CD14-positive monocyte (primary cell): ENCODE data around the gene PTPN2. TPM values are rescaled to one million over a fixed set of nuclear protein-coding genes. Genes with fewer than 3 reads are reported as not detected.
"Not testable (repeated sequence)": the region's sequence is repeated elsewhere in the genome, so short reads cannot be mapped to it uniquely, and the experiment has no call there.

Experiments
- DNase-seq, 3 donors: peaks; one replicate each; pipeline ENCODE4 v3.0.0-alpha.2; 2011 to 2022
- H2AFZ ChIP-seq: 2 replicates; pipeline ENCODE4 v1.6.0; 2012; ENCODE audit warnings: mild to moderate bottlenecking, low read depth, low read length, inconsistent platforms; ENCODE audit not compliant: insufficient read depth, poor library complexity, severe bottlenecking
- H3K27ac ChIP-seq, 2 donors: 1 replicate in 1 of 2; 2 replicates in 1 of 2; pipeline ENCODE4 v1.5.1; 2012 to 2013; ENCODE audit warnings: low read length in 2 of 2, control low read depth in 1 of 2, inconsistent platforms in 1 of 2, low read depth in 1 of 2, mild to moderate bottlenecking in 1 of 2
- H3K27me3 ChIP-seq, 2 donors: one replicate each; pipeline versions ENCODE4 v1.6.0 to v1.6.1; 2011 to 2013; ENCODE audit warnings: low read length in 2 of 2; ENCODE audit not compliant: control insufficient read depth in 2 of 2, insufficient read depth in 2 of 2
- H3K36me3 ChIP-seq, 2 donors: replicated peaks in 1 of 2; 1 replicate in 1 of 2; 2 replicates in 1 of 2; pipeline versions ENCODE4 v1.5.1 to v1.6.1; 2012 to 2013; ENCODE audit warnings: low read length in 2 of 2, control low read depth in 1 of 2, inconsistent platforms in 1 of 2, mild to moderate bottlenecking in 1 of 2; ENCODE audit not compliant: insufficient read depth in 2 of 2, control insufficient read depth in 1 of 2
- H3K4me1 ChIP-seq, 2 donors: 1 replicate in 1 of 2; 2 replicates in 1 of 2; pipeline versions ENCODE4 v1.5.1 to v1.6.1; 2012 to 2013; ENCODE audit warnings: low read length in 2 of 2, control low read depth in 1 of 2, inconsistent platforms in 1 of 2, mild to moderate bottlenecking in 1 of 2, moderate library complexity in 1 of 2; ENCODE audit not compliant: insufficient read depth in 2 of 2, control insufficient read depth in 1 of 2
- H3K4me2 ChIP-seq: replicated peaks from 2 replicates; pipeline ENCODE3; 2012; ENCODE audit warnings: low read length, moderate library complexity, mild to moderate bottlenecking; ENCODE audit not compliant: poor library complexity, severe bottlenecking; ENCODE audit errors: extremely low read depth
- H3K4me3 ChIP-seq, 3 experiments: fragments of 200-600 bp in 1 of 3; sonication (generic) in 1 of 3; replicated peaks in 1 of 3; 1 replicate in 2 of 3; 2 replicates in 1 of 3; pipeline ENCODE4 v1.5.1; 2011 to 2013; ENCODE audit warnings: low read length in 3 of 3, mild to moderate bottlenecking in 3 of 3, control low read depth in 2 of 3, low read depth in 2 of 3, inconsistent platforms in 1 of 3, moderate library complexity in 1 of 3
- H3K79me2 ChIP-seq: 2 replicates; pipeline ENCODE4 v1.6.0; 2012; ENCODE audit warnings: mild to moderate bottlenecking, control low read depth, inconsistent platforms, low read length, moderate library complexity; ENCODE audit not compliant: insufficient read depth
- H3K9ac ChIP-seq: 2 replicates; pipeline ENCODE4 v1.6.0; 2017; ENCODE audit warnings: low read length, mild to moderate bottlenecking; ENCODE audit not compliant: insufficient read depth, poor library complexity, severe bottlenecking
- H3K9me3 ChIP-seq, 2 donors: replicated peaks in 1 of 2; 1 replicate in 1 of 2; 2 replicates in 1 of 2; pipeline versions ENCODE4 v1.5.1 to v1.6.1; 2012 to 2013; ENCODE audit warnings: low read length in 2 of 2, control low read depth in 1 of 2; ENCODE audit not compliant: control insufficient read depth in 1 of 2, insufficient read depth in 1 of 2
- H4K20me1 ChIP-seq: 2 replicates; pipeline ENCODE4 v1.6.0; 2012; ENCODE audit warnings: mild to moderate bottlenecking, low read length, control low read depth, moderate library complexity; ENCODE audit not compliant: insufficient read depth
- H3K27ac Mint-ChIP-seq, 7 donors: one replicate each; pipeline ENCODE4 v1.8.0; 2020; ENCODE audit warnings: mild to moderate bottlenecking in 7 of 7, mixed read lengths in 7 of 7, moderate library complexity in 6 of 7, inconsistent platforms in 2 of 7
- H3K27me3 Mint-ChIP-seq, 3 donors: one replicate each; pipeline ENCODE4 v1.8.0; 2021 to 2022; ENCODE audit warnings: low read depth in 3 of 3, mild to moderate bottlenecking in 3 of 3, mixed read lengths in 3 of 3, moderate library complexity in 3 of 3, inconsistent platforms in 1 of 3
- H3K36me3 Mint-ChIP-seq, 2 donors: one replicate each; pipeline ENCODE4 v1.8.0; 2020; ENCODE audit warnings: mixed read lengths in 2 of 2, inconsistent platforms in 1 of 2, mild to moderate bottlenecking in 1 of 2
- H3K4me1 Mint-ChIP-seq: one replicate; pipeline ENCODE4 v1.8.0; 2020; ENCODE audit warnings: mild to moderate bottlenecking, mixed read lengths
- H3K4me3 Mint-ChIP-seq, 2 donors: one replicate each; pipeline ENCODE4 v1.8.0; 2020; ENCODE audit warnings: mild to moderate bottlenecking in 2 of 2, mixed read lengths in 2 of 2, moderate library complexity in 1 of 2
- H3K9me3 Mint-ChIP-seq, 7 donors: one replicate each; pipeline ENCODE4 v1.8.0; 2020 to 2022; ENCODE audit warnings: mixed read lengths in 7 of 7, mild to moderate bottlenecking in 6 of 7, moderate library complexity in 6 of 7, inconsistent platforms in 2 of 7
- WGBS: methylation state at CpG from one replicate; pipeline ENCODE4 v1.1.5; 2013; ENCODE audit warnings: missing lambda C conversion rate; ENCODE audit not compliant: insufficient coverage; 5-methylcytosine and 5-hydroxymethylcytosine counted together
- intact Hi-C, 2 donors: fragments of 100-400 bp; cut with micrococcal nuclease; formaldehyde crosslinking; loops; one replicate each; pipeline versions ENCODE4 v1.15.0 to v1.15.1; 2023
- polyA plus RNA-seq, 3 donors: library from polyadenylated mRNA; depleted of rRNA in 1 of 3; unstranded in 2 of 3; stranded (reverse) in 1 of 3; fragments of 300-500 nt in 2 of 3; fragments of >200 nt in 1 of 3; fragmentation: Illumina TruSeq in 2 of 3; gene quantifications; 1 replicate in 2 of 3; 2 replicates in 1 of 3; pipeline ENCODE4 v1.2.3, GENCODE V29; 2012 to 2021
- TF ChIP-seq, protein P1 (sequence below): fragments of 200-600 bp; IDR thresholded peaks from one replicate; pipeline ENCODE4 v1.8.0; 2022; ENCODE audit warnings: antibody characterized with exemption, mild to moderate bottlenecking

Gene PTPN2
- polyA plus RNA-seq, 3 donors = 55.6 to 108 (median 78.4) TPM

DNA sequence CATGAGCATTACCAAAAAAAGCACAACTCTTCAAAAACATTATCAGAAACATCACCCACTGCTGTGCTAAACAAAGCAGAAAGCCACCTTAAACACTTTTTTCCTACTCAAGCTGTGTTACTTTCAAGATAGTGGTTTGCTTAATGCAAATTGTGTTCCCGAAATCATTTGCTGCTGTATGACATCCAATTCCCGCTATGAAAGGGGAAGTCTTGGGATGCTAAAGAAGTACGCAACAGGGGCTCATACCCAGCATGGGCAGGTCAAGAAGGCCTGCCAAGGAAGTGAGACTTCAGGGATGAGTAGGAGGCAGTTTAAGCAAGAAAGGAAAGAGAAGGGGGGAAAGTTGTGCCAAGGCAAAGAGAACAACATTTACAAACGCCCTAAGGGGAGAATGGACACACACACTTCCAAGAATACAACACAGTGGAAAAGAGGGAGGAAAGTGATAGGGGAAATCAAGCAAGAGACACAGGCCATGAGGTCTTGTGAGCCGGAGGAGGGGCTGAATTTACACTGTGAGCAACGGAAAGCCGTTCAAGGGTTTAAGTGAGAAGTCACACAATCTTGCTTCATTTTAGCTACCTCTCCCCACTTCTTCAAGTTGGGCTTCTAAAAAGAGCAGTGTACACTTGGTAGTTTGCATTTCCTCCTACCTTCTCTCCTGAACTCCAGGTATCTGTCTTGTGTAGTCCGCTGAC lies 4.0 kb downstream of the PTPN2 start:
- H3K36me3 Mint-ChIP-seq = peaks cover 6 to 19% of the 10 kb centered on the region in 2 donors
- no peaks in the 10 kb centered on the region for H3K36me3 ChIP-seq
- H3K79me2 ChIP-seq = peaks cover 90% of the 10 kb centered on the region
- H3K4me1 ChIP-seq = peaks cover 55 to 56% of the 10 kb centered on the region in 2 donors
- H2AFZ ChIP-seq = no peak overlapping the region
- peak overlapping the region; percentile 23 for H3K9ac ChIP-seq
- H3K27me3 ChIP-seq = no peaks in the 10 kb centered on the region
- WGBS = 21% methylated on average over 4 of the region's 8 CpGs
- peaks cover 51% of the 10 kb centered on the region for H4K20me1 ChIP-seq
- H3K27ac ChIP-seq = peak overlapping the region; percentile 73 to 98
- H3K4me1 Mint-ChIP-seq = peaks cover 69% of the 10 kb centered on the region
- TF ChIP-seq, protein P1, sequence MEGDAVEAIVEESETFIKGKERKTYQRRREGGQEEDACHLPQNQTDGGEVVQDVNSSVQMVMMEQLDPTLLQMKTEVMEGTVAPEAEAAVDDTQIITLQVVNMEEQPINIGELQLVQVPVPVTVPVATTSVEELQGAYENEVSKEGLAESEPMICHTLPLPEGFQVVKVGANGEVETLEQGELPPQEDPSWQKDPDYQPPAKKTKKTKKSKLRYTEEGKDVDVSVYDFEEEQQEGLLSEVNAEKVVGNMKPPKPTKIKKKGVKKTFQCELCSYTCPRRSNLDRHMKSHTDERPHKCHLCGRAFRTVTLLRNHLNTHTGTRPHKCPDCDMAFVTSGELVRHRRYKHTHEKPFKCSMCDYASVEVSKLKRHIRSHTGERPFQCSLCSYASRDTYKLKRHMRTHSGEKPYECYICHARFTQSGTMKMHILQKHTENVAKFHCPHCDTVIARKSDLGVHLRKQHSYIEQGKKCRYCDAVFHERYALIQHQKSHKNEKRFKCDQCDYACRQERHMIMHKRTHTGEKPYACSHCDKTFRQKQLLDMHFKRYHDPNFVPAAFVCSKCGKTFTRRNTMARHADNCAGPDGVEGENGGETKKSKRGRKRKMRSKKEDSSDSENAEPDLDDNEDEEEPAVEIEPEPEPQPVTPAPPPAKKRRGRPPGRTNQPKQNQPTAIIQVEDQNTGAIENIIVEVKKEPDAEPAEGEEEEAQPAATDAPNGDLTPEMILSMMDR = no peak
- peak overlapping the region; percentile 50 for H3K4me2 ChIP-seq
- peak overlapping the region in 1 of 3 experiments; percentile 38 for H3K4me3 ChIP-seq
- peak overlapping the region; percentile 89 to 97 (median 96) for H3K27ac Mint-ChIP-seq
- DNase-seq = peak; percentile 57 to 83 (median 71)
- H3K4me3 Mint-ChIP-seq = peak overlapping the region; percentile 52 to 77
- H3K9me3 ChIP-seq = no peaks in the 10 kb centered on the region
- intact Hi-C loops = loop anchor here (5.0 to 10.0 kb wide), 4 partner anchors 38 to 845 kb away; partner anchors contain the start of genes SEH1L (in 2 of the 2), CEP192 (in 1 of the 2), FAM210A (in 1 of the 2) and RNMT (in 1 of the 2)
- H3K9me3 Mint-ChIP-seq = peaks cover 0 to 1% (median 0%) of the 10 kb centered on the region in 7 donors
- no peaks in the 10 kb centered on the region for H3K27me3 Mint-ChIP-seq

DNA sequence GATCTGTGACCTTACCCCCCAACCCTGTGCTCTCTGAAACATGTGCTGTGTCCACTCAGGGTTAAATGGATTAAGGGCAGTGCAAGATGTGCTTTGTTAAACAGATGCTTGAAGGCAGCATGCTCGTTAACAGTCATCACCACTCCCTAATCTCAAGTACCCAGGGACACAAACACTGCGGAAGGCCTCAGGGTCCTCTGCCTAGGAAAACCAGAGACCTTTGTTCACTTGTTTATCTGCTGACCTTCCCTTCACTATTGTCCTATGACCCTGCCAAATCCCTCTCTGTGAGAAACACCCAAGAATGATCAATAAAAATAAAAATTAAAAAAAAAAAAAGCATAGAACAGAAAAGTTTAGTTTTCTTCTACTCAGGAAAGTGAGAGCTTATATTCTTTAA lies 9.0 kb downstream of the PTPN2 start:
- DNase-seq, H3K9me3 ChIP-seq, H3K4me3 Mint-ChIP-seq, H3K9ac ChIP-seq, H3K4me2 ChIP-seq, H2AFZ ChIP-seq, H3K36me3 ChIP-seq, H3K4me3 ChIP-seq, H3K27me3 ChIP-seq, H3K9me3 Mint-ChIP-seq, H3K27ac Mint-ChIP-seq, intact Hi-C loops, H3K27me3 Mint-ChIP-seq: not testable (repeated sequence)
- peaks cover 18 to 20% of the 10 kb centered on the region in 2 donors for H3K4me1 ChIP-seq
- H3K4me1 Mint-ChIP-seq = peaks cover 38% of the 10 kb centered on the region
- H3K27ac ChIP-seq = peak overlapping the region in 1 of 2 donors; percentile 30
- peaks cover 5 to 20% of the 10 kb centered on the region in 2 donors for H3K36me3 Mint-ChIP-seq
- peaks cover 85% of the 10 kb centered on the region for H3K79me2 ChIP-seq
- WGBS = no CpG with 5 or more reads among the region's 2 CpGs
- H4K20me1 ChIP-seq = peaks cover 65% of the 10 kb centered on the region

DNA sequence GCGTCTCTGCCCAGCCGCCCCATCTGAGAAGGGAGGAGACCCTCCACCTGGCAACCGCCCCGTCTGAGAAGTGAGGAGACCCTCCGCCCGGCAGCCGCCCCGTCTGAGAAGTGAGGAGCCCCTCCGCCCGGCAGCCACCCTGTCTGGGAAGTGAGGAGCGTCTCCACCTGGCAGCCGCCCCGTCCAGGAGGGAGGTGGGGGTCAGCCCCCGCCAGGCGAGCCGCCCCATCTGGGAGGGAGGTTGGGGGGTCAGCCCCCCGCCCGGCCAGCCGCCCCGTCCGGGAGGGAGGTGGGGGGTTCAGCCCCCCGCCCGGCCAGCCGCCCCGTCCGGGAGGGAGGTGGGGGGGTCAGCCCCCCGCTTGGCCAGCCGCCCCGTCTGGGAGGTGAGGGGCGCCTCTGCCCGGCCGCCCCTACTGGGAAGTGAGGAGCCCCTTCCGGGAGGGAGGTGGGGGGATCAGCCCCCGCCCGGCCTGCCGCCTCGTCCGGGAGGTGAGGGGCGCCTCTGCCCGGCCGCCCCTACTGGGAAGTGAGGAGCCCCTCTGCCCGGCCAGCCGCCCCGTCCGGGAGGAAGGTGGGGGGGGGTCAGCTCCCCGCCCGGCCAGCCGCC lies 10.0 kb downstream of the PTPN2 start:
- intact Hi-C loops, DNase-seq: not testable (repeated sequence)
- peaks cover 70% of the 10 kb centered on the region for H4K20me1 ChIP-seq

More for the DNA sequence above, 10.0 kb downstream of the PTPN2 start:
- not testable (repeated sequence) for H3K4me2 ChIP-seq, H3K36me3 ChIP-seq, H3K9me3 ChIP-seq, H3K27ac Mint-ChIP-seq, H2AFZ ChIP-seq, H3K4me3 ChIP-seq, H3K4me3 Mint-ChIP-seq, H3K9me3 Mint-ChIP-seq, H3K9ac ChIP-seq, H3K27me3 Mint-ChIP-seq, H3K27me3 ChIP-seq, H3K27ac ChIP-seq
- H3K4me1 Mint-ChIP-seq = peaks cover 29% of the 10 kb centered on the region
- Histone ChIP-seq H3K79me2 (peaks cover 86% of the 10 kb centered on the region), H3K4me1 (peaks cover 9 to 10% of the 10 kb centered on the region in 2 donors)
- WGBS = 100% methylated on average over 3 of the region's 48 CpGs
- H3K36me3 Mint-ChIP-seq = peaks cover 5 to 20% of the 10 kb centered on the region in 2 donors
